HEK293 (cell line): ENCODE measurements around the gene FOXJ2.

Source experiments
- PRDM1 ChIP-seq: fragments of 450-650 bp; formaldehyde crosslinking; IDR thresholded peaks from 2 replicates; pipeline ENCODE4; 2016; ENCODE audit warnings: missing biosample characterization, missing genetic modification characterization
- ZNF121 ChIP-seq: fragments of 450-650 bp; formaldehyde crosslinking; IDR thresholded peaks from 2 replicates; pipeline ENCODE4 v1.5.1; 2016; ENCODE audit warnings: missing biosample characterization, missing genetic modification characterization
- ZNF324 ChIP-seq: fragments of 450-650 bp; formaldehyde crosslinking; IDR thresholded peaks from 2 replicates; pipeline ENCODE4 v1.5.1; 2016; ENCODE audit warnings: missing biosample characterization, missing genetic modification characterization
- ZNF341 ChIP-seq: fragments of 450-650 bp; formaldehyde crosslinking; IDR thresholded peaks from 2 replicates; pipeline ENCODE4; 2016; ENCODE audit warnings: low read depth, missing biosample characterization, missing genetic modification characterization
- ZNF510 ChIP-seq: fragments of 450-650 bp; formaldehyde crosslinking; IDR thresholded peaks from 2 replicates; pipeline ENCODE4 v1.5.1; 2018; ENCODE audit warnings: mild to moderate bottlenecking, missing genetic modification characterization, missing biosample characterization; ENCODE audit not compliant: insufficient replicate concordance
- ZNF549 ChIP-seq: fragments of 450-650 bp; IDR thresholded peaks from 2 replicates; pipeline ENCODE4 v1.5.1; 2018; ENCODE audit warnings: missing biosample characterization, missing genetic modification characterization, mild to moderate bottlenecking, inconsistent platforms, moderate library complexity
- ZNF561 ChIP-seq: fragments of 450-650 bp; IDR thresholded peaks from 2 replicates; pipeline ENCODE4 v1.5.1; 2018; ENCODE audit warnings: missing biosample characterization, missing genetic modification characterization, borderline replicate concordance
- TF ChIP-seq, protein P1 (sequence below): fragments of 450-650 bp; formaldehyde crosslinking; IDR thresholded peaks from 2 replicates; pipeline ENCODE4 v1.5.1; 2016; ENCODE audit warnings: missing biosample characterization, missing genetic modification characterization
- TF ChIP-seq, protein P2 (sequence below): fragments of 450-650 bp; formaldehyde crosslinking; IDR thresholded peaks from 2 replicates; pipeline ENCODE4 v1.5.1; 2016; ENCODE audit warnings: missing biosample characterization, missing genetic modification characterization
- TF ChIP-seq, protein P3 (sequence below): IDR thresholded peaks from 2 replicates; pipeline ENCODE4 v1.6.1; 2011; ENCODE audit warnings: mild to moderate bottlenecking, low read depth, low read length, borderline replicate concordance
- TF ChIP-seq, protein P4 (sequence below): fragments of 450-650 bp; formaldehyde crosslinking; optimal IDR thresholded peaks from 2 replicates; pipeline ENCODE3; 2016; ENCODE audit warnings: missing biosample characterization, mild to moderate bottlenecking, missing genetic modification characterization
- TF ChIP-seq, protein P5 (sequence below): fragments of 450-650 bp; formaldehyde crosslinking; IDR thresholded peaks from 2 replicates; pipeline ENCODE4 v1.5.1; 2016; ENCODE audit warnings: missing biosample characterization, missing genetic modification characterization, low read depth

DNA sequence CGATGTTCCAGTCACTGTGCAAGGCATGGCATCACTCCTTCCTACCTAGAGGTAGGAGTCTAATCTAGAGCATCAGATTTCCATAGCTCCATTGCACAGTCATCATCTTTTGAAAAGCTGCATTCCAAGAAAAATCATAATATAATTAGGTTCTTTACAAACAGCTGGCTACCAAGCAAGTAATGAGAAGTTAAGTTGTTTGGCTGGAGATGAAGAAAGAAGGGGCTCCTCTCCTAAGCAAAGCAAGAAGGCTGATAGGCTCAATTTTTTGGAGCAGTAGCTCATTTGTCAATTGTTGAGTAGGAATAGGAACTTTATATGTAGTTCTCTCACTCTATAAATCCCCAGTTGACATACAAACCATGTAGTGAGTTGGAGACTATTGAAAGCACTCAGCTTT, 8.3 kb downstream of the FOXJ2 start:
- TF ChIP-seq ZNF561 (no peak), ZNF549 (no peak), PRDM1 (tag by site-specific recombination) (no peak), ZNF341 (tag by site-specific recombination) (no peak), ZNF121 (tag by site-specific recombination) (no peak), ZNF510 (tag by site-specific recombination) (no peak), ZNF324 (no peak)
- TF ChIP-seq, protein P1, sequence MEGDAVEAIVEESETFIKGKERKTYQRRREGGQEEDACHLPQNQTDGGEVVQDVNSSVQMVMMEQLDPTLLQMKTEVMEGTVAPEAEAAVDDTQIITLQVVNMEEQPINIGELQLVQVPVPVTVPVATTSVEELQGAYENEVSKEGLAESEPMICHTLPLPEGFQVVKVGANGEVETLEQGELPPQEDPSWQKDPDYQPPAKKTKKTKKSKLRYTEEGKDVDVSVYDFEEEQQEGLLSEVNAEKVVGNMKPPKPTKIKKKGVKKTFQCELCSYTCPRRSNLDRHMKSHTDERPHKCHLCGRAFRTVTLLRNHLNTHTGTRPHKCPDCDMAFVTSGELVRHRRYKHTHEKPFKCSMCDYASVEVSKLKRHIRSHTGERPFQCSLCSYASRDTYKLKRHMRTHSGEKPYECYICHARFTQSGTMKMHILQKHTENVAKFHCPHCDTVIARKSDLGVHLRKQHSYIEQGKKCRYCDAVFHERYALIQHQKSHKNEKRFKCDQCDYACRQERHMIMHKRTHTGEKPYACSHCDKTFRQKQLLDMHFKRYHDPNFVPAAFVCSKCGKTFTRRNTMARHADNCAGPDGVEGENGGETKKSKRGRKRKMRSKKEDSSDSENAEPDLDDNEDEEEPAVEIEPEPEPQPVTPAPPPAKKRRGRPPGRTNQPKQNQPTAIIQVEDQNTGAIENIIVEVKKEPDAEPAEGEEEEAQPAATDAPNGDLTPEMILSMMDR (tag by site-specific recombination) = no peak
- TF ChIP-seq, protein P2, sequence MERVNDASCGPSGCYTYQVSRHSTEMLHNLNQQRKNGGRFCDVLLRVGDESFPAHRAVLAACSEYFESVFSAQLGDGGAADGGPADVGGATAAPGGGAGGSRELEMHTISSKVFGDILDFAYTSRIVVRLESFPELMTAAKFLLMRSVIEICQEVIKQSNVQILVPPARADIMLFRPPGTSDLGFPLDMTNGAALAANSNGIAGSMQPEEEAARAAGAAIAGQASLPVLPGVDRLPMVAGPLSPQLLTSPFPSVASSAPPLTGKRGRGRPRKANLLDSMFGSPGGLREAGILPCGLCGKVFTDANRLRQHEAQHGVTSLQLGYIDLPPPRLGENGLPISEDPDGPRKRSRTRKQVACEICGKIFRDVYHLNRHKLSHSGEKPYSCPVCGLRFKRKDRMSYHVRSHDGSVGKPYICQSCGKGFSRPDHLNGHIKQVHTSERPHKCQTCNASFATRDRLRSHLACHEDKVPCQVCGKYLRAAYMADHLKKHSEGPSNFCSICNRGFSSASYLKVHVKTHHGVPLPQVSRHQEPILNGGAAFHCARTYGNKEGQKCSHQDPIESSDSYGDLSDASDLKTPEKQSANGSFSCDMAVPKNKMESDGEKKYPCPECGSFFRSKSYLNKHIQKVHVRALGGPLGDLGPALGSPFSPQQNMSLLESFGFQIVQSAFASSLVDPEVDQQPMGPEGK (tag by site-specific recombination) = no peak
- TF ChIP-seq, protein P3, sequence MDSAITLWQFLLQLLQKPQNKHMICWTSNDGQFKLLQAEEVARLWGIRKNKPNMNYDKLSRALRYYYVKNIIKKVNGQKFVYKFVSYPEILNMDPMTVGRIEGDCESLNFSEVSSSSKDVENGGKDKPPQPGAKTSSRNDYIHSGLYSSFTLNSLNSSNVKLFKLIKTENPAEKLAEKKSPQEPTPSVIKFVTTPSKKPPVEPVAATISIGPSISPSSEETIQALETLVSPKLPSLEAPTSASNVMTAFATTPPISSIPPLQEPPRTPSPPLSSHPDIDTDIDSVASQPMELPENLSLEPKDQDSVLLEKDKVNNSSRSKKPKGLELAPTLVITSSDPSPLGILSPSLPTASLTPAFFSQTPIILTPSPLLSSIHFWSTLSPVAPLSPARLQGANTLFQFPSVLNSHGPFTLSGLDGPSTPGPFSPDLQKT = no peak
- TF ChIP-seq, protein P4, sequence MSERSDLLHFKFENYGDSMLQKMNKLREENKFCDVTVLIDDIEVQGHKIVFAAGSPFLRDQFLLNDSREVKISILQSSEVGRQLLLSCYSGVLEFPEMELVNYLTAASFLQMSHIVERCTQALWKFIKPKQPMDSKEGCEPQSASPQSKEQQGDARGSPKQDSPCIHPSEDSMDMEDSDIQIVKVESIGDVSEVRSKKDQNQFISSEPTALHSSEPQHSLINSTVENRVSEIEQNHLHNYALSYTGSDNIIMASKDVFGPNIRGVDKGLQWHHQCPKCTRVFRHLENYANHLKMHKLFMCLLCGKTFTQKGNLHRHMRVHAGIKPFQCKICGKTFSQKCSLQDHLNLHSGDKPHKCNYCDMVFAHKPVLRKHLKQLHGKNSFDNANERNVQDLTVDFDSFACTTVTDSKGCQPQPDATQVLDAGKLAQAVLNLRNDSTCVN (tag by site-specific recombination) = no peak
- TF ChIP-seq, protein P5, sequence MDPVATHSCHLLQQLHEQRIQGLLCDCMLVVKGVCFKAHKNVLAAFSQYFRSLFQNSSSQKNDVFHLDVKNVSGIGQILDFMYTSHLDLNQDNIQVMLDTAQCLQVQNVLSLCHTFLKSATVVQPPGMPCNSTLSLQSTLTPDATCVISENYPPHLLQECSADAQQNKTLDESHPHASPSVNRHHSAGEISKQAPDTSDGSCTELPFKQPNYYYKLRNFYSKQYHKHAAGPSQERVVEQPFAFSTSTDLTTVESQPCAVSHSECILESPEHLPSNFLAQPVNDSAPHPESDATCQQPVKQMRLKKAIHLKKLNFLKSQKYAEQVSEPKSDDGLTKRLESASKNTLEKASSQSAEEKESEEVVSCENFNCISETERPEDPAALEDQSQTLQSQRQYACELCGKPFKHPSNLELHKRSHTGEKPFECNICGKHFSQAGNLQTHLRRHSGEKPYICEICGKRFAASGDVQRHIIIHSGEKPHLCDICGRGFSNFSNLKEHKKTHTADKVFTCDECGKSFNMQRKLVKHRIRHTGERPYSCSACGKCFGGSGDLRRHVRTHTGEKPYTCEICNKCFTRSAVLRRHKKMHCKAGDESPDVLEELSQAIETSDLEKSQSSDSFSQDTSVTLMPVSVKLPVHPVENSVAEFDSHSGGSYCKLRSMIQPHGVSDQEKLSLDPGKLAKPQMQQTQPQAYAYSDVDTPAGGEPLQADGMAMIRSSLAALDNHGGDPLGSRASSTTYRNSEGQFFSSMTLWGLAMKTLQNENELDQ (tag by site-specific recombination) = no peak
